ENCODE results near the gene RBM41. TPM values are rescaled to one million over a fixed set of nuclear protein-coding genes. Genes with fewer than 3 reads are reported as not detected.

RBM41 gene
- total RNA-seq (ENCODE audit: low replicate concordance) = 6.3 and 8.4 TPM in 2 replicates

GRCh38 chrX:107118322-107119147, at the start of gene RBM41:
Gene RBM41, minus strand, starts transcription at chrX:107118822. Its CDS starts 49 bp downstream, at chrX:107118773.

Other genes starting within 250 kb of the RBM41 start
- not detected in 2 replicates for gene RIPPLY1, start 215.5 kb downstream of the RBM41 start, total RNA-seq (ENCODE audit: low replicate concordance)
- gene CLDN2, start 198.4 kb downstream of the RBM41 start, total RNA-seq (ENCODE audit: low replicate concordance) = under 0.01 TPM in 1 of 2 replicates, not detected in the other
- gene MORC4, start 118.6 kb downstream of the RBM41 start, total RNA-seq (ENCODE audit: low replicate concordance) = 23.5 and 25.9 TPM in 2 replicates
- not detected in 2 replicates for gene NUP62CL, start 87.6 kb upstream of the RBM41 start, total RNA-seq (ENCODE audit: low replicate concordance)
- gene DNAAF6, start 87.8 kb upstream of the RBM41 start, total RNA-seq (ENCODE audit: low replicate concordance) = not detected in 2 replicates

Measured in smooth muscle cell of the coronary artery (primary cell).